Eye (tissue), 1 donor: ENCODE results near the gene GRAPL.
"Not testable (repeated sequence)": the region's sequence is repeated elsewhere in the genome, so short reads cannot be mapped to it uniquely, and the experiment has no call there.

Source experiments
- DNase-seq: peaks from one replicate; pipeline ENCODE4 v3.0.0-alpha.2; 2015

The GRAPL gene

DNA sequence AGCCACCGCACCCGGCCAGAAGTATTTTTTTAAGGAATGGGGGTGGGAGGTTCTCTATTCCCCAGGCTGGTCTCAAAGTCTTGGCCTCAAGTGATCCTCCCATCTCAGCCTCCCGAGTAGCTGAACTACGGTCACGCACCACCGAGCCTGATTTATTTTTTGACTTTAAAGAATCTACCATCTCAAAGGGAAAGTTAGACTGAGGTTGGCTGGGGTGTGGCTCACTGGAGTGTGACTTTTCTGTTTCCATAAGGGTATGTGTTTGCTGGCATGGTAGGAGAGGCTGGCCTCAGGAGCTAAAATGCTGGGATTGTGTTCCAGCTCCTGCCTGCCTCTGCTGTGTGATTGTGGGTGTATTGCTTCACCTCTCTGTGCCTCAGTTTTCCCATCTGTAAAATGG lies 10.6 kb downstream of the GRAPL start:
- DNase-seq: not testable (repeated sequence)

DNA sequence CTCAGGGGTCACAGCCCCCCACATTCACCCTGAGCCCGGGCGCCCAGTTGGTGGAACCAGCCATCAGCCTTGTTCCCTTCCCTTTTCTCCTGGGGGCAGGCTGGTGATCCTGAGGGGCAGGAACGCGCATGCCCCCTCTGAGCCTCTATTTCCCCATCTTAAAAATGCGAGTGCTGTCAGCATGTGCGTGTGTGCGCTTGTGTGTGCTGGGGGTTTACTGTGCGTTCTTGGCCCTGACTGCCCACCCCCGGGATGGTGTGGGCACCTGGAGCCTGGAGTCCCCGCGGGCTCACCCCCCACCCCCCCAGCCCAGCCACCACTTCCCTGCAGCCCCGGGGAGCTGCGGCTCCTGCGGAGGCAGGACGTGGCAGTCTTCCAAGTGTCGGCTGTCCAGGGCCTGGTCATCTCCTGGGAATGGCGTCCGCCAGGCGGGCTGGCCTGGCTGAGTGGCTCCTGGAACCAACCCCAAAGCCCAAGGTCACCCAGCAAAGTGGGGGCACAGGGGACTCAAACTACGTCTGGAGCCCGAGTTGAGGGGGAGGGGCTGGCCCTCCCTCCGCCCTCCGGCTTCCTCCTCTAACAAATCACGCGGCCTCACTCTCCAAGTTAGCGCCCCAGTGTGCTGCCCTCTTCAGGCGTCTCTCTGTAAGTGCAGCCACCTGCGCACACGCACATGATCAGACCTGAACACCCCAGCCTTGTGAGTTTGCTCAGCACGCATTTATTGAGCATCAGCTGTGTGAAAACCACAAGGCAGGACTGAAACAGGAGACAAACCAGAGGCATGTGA lies 14.2 kb downstream of the GRAPL start:
- not testable (repeated sequence) for DNase-seq

DNA sequence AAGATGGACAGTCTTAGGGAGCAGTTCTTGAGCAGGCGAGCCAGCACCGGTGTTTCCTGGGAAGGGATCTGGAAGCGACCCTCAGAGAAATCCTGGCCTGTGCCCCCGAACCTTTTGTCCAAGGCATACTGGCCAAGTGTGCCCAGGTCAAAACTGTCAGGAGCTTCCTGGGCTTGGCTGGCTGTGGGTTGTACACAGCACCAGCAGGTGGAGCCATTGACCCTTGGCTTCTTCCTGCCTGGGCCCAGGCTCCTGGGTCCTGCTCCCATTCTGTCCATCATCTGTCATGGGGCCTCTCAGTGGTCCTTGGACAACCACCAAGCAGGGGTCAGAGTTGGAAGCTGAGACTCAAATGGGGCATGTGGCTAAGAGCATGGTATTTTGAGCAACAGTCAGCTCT lies 15.0 kb downstream of the GRAPL start:
- not testable (repeated sequence) for DNase-seq

DNA sequence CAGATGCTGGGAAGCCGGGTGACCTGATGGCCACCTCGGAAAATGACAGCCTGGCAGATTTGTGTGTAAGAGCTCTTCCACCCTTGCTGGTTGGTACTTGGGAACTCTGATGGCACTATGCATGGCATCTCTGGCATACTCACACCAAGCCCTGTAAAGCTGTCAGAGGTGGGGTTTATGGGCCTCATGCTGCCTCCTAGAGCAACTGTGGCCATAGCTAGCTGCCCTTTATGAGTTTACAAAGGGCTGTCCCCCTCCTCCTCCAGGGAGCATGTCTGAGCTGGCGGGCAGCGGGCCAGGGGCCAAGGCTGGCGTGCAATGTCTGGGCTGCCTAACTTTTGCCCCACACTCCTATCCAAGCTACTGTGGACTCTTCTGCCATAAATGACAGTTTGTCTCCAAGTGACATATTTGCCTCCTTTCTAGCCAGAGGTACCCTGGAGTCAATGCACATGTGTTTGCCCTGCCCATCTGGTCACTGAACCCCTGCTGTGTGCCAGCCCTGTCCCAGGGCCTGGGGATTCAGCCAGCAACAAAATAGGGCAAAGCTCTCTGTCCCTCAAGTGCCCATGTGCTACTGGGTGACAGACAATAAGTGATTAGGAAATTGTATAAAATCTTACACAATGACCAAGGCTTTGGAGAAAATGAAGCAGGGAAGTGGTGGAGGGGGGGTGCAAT lies 15.8 kb downstream of the GRAPL start:
- DNase-seq: not testable (repeated sequence)

DNA sequence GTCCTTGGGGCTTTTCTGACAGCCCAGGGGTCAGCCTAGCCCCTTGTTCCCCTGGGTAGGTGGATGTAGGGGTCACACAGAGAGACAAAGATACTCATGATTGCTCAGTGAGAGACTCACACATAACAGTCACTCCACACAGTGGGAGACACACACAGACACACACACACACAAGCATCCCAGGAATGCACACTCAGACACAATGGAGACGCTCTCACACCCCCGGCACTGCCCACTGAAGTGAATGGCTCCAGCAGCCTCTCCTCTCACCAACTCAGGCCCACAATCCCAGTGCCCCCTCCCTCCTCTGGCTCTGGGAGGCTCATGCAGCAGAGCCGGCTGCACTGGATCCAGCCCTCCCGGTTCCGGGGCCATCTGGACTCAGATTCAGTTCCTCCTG lies 17.0 kb downstream of the GRAPL start:
- not testable (repeated sequence) for DNase-seq

DNA sequence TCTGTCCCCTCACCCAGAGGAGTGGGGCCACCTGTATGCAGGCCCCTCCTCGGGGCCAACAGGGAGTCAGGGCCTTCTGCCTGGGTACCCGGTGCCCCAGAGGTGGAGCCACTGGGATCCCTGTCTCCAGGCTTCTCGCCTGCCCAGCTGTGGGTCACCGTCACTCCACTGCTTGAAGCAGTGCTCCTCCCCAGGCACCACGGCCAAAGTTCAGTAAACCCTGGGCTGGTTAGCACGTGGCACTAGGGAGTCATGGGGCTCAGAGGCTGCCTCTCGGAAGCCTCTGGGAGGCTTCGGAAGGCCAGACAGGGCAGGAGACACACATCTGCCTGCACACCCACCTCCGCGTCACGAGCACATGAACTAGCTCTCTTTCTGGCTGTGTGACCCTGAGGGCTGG lies 18.1 kb downstream of the GRAPL start:
- not testable (repeated sequence) for DNase-seq

DNA sequence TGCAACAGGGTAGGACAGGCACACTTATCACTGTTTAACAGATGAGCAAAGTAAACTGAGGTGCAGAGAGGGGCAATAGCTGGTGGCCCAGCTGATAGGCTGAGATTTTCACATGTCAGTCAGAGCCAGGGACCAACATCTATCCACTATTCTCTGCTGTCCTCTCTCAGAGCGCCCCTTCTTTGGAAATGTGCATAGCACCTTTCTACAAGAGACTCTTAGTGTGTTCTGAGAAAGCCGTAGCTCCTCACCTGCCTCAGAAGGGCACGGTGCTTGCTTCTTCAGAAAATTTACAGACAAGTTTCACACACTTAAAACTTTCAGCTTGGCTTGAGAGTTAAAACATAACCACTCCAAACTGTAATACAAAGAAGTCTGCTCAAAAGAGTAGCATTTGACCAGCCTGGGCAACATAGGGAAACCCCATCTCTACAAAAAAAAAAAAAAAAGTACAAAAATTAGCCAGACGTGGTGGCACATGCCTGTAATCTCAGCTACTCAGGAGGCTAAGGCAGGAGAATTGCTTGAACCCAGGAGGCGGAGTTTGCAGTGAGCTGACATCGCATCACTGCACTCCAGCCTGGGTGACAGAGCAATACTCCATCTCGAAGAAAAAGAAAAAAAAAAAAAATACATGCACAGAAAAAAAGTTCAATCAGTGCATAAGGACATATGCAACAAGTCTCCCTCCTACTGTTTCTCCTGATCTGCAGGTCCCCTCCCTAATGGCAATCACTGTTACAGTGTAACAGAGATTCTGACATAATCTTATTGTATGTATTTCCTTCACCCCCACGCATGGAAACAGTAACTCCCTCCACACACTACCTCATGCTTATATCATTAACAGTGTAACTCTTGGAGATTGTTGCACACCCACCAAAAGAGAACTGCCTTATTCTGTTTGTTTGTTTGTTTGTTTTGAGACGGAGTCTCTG lies 23.6 kb downstream of the GRAPL start:
- DNase-seq: not testable (repeated sequence)

DNA sequence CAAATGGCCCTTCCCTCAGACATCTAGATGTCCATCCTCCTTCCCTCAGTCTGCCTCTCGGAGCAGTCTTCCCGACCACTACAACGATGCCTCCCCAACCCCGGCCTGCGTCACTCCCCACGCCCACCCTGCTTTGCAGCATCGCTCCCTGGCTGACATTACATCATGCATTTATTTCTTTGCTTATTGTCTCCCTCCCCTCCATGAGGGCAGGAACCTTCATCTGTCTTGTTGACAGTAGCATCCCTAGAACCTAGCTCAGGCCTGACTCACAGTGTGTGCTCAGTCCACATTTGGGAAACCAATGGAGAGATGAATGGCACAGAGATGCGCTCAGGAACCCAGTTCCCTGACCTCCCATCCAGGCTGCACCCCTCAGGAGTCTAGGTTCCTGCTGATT lies 30.2 kb downstream of the GRAPL start:
- not testable (repeated sequence) for DNase-seq

DNA sequence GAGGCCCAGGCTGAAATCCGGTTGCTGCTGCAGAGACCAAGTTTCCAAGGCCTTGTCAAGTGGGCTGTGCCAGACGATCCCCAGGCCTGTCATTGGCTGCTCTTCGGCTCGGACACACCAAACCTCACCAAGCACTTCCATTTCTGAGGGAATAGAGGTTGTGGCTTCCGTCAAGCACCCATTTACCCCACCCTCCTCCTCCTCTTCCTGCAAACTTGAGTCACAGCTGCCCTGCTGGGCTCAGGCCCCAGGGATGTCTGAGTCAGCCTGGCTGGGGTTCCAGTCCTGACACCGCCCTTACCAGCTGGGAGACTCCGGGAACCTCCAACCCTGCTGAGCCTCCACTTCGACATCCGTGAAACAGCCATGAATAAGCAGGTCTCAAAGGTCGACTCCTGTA lies 31.1 kb downstream of the GRAPL start:
- not testable (repeated sequence) for DNase-seq

DNA sequence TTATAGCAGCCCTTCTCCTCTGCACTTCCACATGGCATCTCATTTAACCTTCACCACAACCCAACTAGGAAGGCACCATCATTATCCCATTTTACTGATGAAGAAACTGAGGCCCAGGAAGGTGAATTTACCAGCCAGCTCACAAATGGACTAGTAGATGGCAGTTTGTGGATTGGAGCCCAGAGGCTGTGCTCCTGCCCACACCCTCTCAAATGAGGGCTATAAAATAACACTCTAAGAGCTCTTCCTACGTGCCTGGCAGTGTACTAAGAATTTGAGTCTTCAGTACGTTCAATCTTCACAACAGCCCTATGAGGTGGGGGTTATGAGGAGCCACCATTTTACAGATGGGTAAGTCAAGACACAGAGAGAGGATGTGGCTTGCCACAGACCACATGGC lies 31.5 kb downstream of the GRAPL start:
- DNase-seq: not testable (repeated sequence)

DNA sequence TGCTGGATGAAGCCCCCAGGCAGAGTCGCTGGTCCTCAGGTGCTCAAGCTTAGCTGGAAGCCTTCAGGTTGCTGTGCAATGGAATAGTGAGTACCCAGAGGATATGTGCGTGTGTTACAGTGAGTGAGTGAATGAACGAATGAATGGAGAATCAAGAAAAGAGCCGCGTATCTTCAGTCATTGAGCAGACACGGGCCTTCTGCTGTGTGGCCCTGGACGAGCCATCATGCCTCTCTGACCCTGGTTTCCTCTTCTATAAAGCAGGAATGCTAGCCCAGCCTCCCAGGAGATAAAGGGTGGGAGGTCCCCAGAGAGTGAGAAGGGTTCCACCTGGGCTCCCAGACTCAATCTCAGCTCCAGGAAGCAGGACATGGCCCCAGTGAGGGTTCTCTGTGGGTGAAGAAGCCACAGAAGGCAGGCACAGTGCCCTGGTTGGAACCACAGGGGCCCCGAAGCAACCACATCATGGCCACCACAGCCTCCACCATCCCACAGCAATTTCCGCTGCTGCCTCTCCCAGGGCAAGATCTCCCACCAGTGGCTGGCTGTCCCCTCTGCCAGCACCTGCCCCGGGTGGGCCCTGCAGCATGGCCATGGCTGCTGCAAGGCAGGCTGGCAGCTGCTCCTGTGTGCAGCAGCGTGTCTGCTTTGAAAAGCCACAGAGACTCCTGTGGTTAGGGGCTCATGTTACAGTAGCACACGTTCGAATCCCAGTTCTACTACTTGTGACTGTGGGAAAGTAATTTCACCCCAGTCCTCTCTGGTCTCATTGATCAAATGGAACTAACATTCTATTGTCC lies 34.1 kb downstream of the GRAPL start:
- not testable (repeated sequence) for DNase-seq

DNA sequence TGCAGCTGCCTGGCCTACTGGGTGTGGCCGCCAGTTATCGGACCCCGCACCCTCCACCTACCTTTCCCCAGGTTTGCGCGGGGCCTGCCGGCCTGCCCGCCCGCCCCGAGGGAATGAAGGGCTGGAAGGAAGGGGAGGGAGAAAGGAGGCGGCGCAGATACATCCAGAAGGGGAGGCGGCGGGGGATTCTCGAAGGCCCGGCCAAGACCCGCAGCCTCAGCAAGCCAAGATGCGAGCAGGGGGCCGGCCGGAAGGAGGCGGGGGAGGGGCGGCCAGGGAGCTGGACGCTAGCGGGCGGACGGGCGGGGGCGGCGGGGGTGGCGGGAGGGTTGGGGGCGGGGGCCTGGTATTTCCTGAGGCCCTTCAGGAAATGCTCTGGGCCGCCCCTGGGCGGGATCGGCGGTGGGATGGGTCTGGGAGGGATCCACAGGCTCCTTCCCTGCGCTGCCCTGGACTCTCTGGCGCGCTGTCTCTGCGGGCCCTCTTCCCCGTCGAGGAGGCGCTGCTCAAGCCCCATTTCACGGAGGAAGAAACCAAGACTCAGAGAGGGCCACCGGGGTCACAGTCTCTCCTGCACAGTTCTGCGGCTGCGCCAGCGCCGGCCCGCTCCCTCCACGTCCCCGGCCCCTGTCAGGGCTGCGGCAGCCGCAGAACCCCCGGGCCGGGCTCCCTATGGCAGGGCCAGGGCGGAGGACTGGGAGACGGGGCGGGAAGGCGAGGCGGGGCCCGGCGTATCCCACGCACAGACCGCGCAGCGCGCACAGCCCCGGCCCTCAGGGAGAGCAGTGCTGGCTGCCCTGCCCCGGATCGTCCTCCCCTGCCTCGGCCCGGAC lies 35.2 kb downstream of the GRAPL start:
- not testable (repeated sequence) for DNase-seq

DNA sequence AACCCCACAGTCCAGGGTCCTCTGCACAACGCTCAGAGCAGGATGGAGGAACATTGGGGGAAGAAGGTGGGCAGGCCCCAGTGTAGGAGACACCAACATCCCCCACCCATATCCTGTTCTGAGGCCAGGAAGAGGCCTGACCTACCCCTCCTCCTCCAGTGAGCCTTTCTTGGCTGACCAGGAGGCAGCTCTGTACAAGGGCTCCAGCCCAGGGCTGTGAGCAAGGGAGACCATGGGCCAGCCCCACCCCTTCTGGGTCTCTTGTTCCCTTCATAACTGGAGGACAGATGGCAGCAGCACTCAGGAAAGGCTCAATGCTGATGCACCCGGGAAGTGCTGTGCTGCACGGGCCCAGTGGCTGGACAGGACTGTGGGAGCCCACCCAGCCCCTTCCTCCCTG lies 47.0 kb downstream of the GRAPL start:
- not testable (repeated sequence) for DNase-seq

DNA sequence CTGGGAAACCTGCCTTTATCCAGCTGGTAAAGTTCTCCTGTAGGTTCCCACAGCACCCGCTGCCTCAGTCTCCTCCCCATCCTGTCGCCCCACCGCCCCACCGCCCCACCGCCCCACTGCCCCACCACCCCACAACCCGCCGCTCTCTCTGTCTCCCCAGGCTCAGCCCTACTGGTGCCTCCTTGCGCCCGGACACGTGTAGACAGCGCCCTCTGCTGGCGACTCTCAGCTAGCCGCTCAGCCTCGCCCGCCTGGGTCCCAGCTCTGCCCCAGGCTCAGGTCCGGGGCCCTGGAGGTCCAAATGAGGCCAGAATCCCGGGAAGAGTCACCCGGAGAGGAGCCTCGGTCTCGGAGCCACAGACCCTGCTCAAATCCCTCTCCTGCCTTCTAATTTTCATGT lies 48.0 kb downstream of the GRAPL start:
- DNase-seq: not testable (repeated sequence)

DNA sequence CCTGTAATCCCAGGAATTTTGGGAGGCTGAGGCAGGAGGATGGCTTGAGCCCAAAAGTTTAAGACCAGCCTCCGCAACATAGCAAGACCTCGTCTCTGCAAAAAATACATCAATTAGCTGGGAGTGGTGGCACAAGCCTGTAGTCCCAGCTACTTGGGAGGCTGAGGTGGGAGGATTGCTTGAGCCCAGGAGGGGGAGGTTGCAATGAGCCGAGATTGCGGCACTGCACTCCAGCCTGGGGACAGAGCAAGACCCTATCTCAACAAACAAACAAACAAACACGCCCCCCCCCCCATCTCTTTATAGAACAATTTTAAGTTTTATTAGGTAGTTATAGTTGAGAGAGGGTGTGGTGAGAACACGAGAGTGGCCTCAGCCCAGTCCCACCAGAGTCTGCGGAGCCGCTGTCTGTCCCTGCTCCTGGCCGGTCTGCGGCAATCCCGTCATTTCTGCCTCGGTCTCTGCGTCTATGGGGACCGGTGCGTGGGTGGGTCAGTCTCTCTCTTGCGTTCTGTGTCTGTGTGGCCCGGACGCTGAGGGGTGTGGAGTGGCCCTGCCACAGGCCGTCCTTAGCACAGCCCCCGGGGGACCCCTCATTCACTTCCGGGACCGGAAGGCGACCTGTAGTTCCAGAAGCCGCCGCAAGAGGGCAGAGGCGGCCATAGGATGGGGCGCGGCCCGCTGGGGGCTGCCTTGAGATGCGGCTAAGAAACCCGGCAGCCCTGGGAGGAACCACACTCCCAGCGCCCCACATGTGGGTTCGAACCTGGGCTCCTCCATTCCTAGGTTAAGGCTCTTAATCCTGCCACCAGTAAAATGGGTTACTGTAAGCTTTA lies 53.9 kb downstream of the GRAPL start:
- not testable (repeated sequence) for DNase-seq

DNA sequence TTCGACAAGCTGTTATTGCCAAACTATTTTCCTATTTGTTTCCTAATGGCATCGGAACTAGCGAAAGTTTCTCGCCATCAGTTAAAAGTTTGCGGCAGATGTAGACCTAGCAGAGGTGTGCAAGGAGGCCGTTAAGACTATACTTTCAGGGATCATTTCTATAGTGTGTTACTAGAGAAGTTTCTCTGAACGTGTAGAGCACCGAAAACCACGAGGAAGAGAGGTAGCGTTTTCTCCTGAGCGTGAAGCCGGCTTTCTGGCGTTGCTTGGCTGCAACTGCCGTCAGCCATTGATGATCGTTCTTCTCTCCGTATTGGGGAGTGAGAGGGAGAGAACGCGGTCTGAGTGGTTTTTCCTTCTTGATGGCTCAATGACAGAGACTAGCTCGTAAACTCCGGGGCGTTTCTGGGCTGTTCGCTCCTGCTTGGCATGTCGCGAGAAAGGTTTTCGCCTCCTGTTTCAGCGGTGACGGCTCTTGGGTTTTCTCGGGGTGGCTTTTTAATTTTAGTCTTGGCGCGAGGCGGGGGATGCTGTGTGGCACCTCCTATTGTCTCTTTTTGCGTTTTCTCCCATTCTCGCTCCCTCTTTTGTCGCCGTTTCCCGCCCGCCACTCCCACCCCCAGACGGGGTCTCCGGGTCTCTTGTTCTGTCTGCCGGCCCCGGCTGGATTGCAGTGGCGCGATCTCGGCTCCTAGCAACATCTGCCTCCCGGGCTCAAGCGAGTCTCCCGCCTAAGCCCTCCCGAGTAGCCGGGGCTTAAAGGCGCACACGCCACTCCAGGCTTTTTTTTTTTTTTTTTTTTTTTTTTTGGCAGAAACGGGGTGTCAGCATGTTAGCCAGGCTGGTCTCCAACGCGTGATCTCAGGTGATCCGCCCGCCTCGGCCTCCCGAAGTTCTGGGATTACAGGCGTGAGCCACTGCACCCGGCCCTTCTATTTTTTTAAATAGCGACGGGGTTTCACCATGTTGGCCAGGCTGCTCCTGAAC lies 60.8 kb downstream of the GRAPL start:
- DNase-seq: not testable (repeated sequence)

DNA sequence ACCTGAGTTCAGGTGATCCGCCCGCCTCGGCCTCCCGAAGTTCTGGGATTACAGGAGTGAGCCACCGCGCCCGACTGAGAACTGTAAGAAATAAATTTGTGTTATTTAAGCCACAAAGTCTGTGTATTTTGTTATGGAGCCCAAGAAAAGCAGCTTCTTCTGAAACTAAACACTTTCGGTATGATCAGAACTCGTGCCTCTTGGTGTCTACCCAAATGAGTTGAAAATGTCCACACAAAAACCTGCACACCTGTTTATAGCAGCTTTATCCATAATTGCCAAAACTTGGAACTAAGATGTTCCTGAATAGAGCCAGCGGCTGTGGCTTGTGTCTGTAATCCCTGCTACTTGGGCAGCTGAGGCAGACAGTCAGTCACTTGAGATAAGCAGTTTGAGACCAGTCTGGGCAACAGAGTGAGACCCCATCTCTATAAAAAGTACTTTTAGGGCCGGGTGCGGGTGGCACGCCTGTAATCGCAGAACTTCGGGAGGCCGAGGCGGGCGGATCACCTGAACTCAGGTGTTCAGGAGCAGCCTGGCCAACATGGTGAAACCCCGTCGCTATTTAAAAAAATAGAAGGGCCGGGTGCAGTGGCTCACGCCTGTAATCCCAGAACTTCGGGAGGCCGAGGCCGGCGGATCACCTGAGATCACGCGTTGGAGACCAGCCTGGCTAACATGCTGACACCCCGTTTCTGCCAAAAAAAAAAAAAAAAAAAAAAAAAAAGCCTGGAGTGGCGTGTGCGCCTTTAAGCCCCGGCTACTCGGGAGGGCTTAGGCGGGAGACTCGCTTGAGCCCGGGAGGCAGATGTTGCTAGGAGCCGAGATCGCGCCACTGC lies 61.7 kb downstream of the GRAPL start:
- DNase-seq: not testable (repeated sequence)

DNA sequence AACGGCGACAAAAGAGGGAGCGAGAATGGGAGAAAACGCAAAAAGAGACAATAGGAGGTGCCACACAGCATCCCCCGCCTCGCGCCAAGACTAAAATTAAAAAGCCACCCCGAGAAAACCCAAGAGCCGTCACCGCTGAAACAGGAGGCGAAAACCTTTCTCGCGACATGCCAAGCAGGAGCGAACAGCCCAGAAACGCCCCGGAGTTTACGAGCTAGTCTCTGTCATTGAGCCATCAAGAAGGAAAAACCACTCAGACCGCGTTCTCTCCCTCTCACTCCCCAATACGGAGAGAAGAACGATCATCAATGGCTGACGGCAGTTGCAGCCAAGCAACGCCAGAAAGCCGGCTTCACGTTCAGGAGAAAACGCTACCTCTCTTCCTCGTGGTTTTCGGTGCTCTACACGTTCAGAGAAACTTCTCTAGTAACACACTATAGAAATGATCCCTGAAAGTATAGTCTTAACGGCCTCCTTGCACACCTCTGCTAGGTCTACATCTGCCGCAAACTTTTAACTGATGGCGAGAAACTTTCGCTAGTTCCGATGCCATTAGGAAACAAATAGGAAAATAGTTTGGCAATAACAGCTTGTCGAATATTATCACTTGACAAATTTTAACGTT lies 62.5 kb downstream of the GRAPL start:
- DNase-seq: not testable (repeated sequence)
